K562 (cell line): ENCODE data around the gene TP53TG5. TPM values are rescaled to one million over a fixed set of nuclear protein-coding genes. Genes with fewer than 3 reads are reported as not detected.

Experiments
- ATAC-seq: fragments of 200-7000 bp; cut with Tn5 transposase; 3 replicates; pipeline ENCODE4 v1.9.1; 2020; ENCODE audit warnings: moderate library complexity
- BruUV-seq: library from RNA; stranded (reverse); fragments of 400-500 nt; replicated peaks from 2 replicates; lab custom pipeline; 2021; lab: Mats Ljungman, UMichigan
- CTCF ChIA-PET: fragments of 300-600 bp; formaldehyde crosslinking; extraction: SDS; loops from one replicate; lab custom pipeline; 2021; ENCODE audit warnings: low intra/inter-chr PET ratio; lab: Yijun Ruan, JAX
- POLR2A ChIA-PET: fragments of 300-600, 350-650 bp; sonication (Branson Sonifier 250); formaldehyde crosslinking; extraction: SDS; loops from one replicate; lab custom pipeline; 2021; ENCODE audit warnings: antibody characterized with exemption, inconsistent platforms; lab: Yijun Ruan, JAX
- DNase-seq, 4 experiments: peaks; one replicate each; pipeline versions ENCODE4 v3.0.0 to v3.0.0-alpha.2; 2011 to 2018; ENCODE audit warnings: low spot score in 3 of 4, mixed read lengths in 3 of 4; ENCODE audit errors: extremely low read depth in 1 of 4
- FAIRE-seq: peaks from 2 replicates; lab custom pipeline; 2011; peaks lifted over from hg19 to GRCh38; lab: Jason Lieb, UNC
- H2AFZ ChIP-seq: 2 replicates; pipeline ENCODE4 v1.6.0; 2011; ENCODE audit warnings: low read depth, low read length, control low read depth, inconsistent platforms
- H3K27ac ChIP-seq: fragments of 200-600 bp; 3 replicates; pipeline ENCODE4 v1.8.0; 2011; ENCODE audit warnings: low read depth, mild to moderate bottlenecking, control low read depth, inconsistent platforms, low read length, moderate library complexity, mixed read lengths; ENCODE audit errors: extremely low read depth
- H3K27me3 ChIP-seq, 2 experiments: fragments of 300-600 bp in 1 of 2; 2 replicates in 1 of 2; 3 replicates in 1 of 2; pipeline versions ENCODE4 v1.6.0 to v1.8.0; 2011; ENCODE audit warnings: inconsistent platforms in 2 of 2, low read length in 2 of 2, mild to moderate bottlenecking in 1 of 2, mixed read lengths in 1 of 2, moderate library complexity in 1 of 2; ENCODE audit not compliant: control insufficient read depth in 2 of 2, insufficient read depth in 2 of 2
- H3K36me3 ChIP-seq: fragments of 300-600 bp; 3 replicates; pipeline ENCODE4 v1.8.0; 2011; ENCODE audit warnings: mild to moderate bottlenecking, low read length, inconsistent platforms; ENCODE audit not compliant: control insufficient read depth, insufficient read depth
- H3K4me1 ChIP-seq, 2 experiments: fragments of 200-600 bp in 1 of 2; replicated peaks in 1 of 2; 2 replicates in 1 of 2; 3 replicates in 1 of 2; pipeline versions ENCODE4 v1.5.1 to v1.8.0; 2011; ENCODE audit warnings: inconsistent platforms in 2 of 2, low read length in 2 of 2, mild to moderate bottlenecking in 1 of 2, mixed read lengths in 1 of 2, moderate library complexity in 1 of 2; ENCODE audit not compliant: control insufficient read depth in 2 of 2, insufficient read depth in 2 of 2
- H3K4me2 ChIP-seq: 2 replicates; pipeline ENCODE4 v1.6.1; 2011; ENCODE audit warnings: low read length, control low read depth, inconsistent platforms, mixed read lengths; ENCODE audit not compliant: insufficient read depth
- H3K4me3 ChIP-seq: fragments of 200-600 bp; sonication (generic), shearing (Covaris generic); 2 replicates; pipeline ENCODE4 v1.5.1; 2016; ENCODE audit warnings: control low read depth, inconsistent platforms
- H3K79me2 ChIP-seq: fragments of 200-600 bp; 3 replicates; pipeline ENCODE4 v1.8.0; 2011; ENCODE audit warnings: low read length, inconsistent platforms; ENCODE audit not compliant: control insufficient read depth, insufficient read depth
- H3K9ac ChIP-seq, 2 experiments: 2 replicates each; pipeline versions ENCODE4 v1.6.0 to v1.6.1; 2011; ENCODE audit warnings: low read depth in 2 of 2, low read length in 2 of 2, control low read depth in 1 of 2, inconsistent platforms in 1 of 2, mild to moderate bottlenecking in 1 of 2, mixed read lengths in 1 of 2; ENCODE audit not compliant: insufficient read depth in 1 of 2
- H3K9me1 ChIP-seq: one replicate; pipeline ENCODE4 v1.6.0; 2011; ENCODE audit warnings: inconsistent platforms, mild to moderate bottlenecking, low read length, moderate library complexity; ENCODE audit not compliant: control insufficient read depth, insufficient read depth
- H3K9me3 ChIP-seq: replicated peaks from 2 replicates; pipeline ENCODE4 v1.5.1; 2011; ENCODE audit warnings: low read depth, low read length, inconsistent platforms; ENCODE audit not compliant: control insufficient read depth, insufficient read depth
- H4K20me1 ChIP-seq: replicated peaks from 2 replicates; pipeline ENCODE4 v1.6.1; 2011; ENCODE audit warnings: low read length, inconsistent platforms, mixed read lengths; ENCODE audit not compliant: control insufficient read depth, insufficient read depth
- BRD9 ChIP-seq: fragments of 450-650 bp; IDR thresholded peaks from 2 replicates; pipeline ENCODE4 v1.6.1; 2018; ENCODE audit warnings: low read depth; ENCODE audit not compliant: partially characterized antibody
- CBFA2T3 ChIP-seq: fragments of 450-650 bp; IDR thresholded peaks from 2 replicates; pipeline ENCODE4 v1.6.1; 2017
- CHD2 ChIP-seq: IDR thresholded peaks from 2 replicates; pipeline ENCODE4 v1.6.1; 2011; ENCODE audit warnings: low read depth, low read length
- ESRRB ChIP-seq: fragments of 250-450 bp; sonication (Bioruptor Pico); IDR thresholded peaks from 2 replicates; pipeline ENCODE4 v1.5.0; 2020; ENCODE audit warnings: mild to moderate bottlenecking, moderate library complexity, borderline replicate concordance
- ETV6 ChIP-seq, 3 experiments: fragments of 150-350 bp in 1 of 3; sonication (generic) in 1 of 3; formaldehyde crosslinking in 1 of 3; IDR thresholded peaks; 2 replicates each; pipeline versions ENCODE4 v1.6.1 to v1.8.0; 2014 to 2022; ENCODE audit warnings: borderline replicate concordance in 2 of 3, low read depth in 2 of 3, antibody characterized with exemption in 1 of 3, low read length in 1 of 3, mild to moderate bottlenecking in 1 of 3, missing genetic modification reagents in 1 of 3
- MTA3 ChIP-seq: fragments of 450-650 bp; formaldehyde crosslinking; IDR thresholded peaks from 2 replicates; pipeline ENCODE4 v1.6.1; 2017; ENCODE audit warnings: mild to moderate bottlenecking, borderline replicate concordance
- NFYB ChIP-seq: IDR thresholded peaks from 2 replicates; pipeline ENCODE4 v1.6.1; 2011; ENCODE audit warnings: mild to moderate bottlenecking, moderate library complexity; ENCODE audit not compliant: insufficient read length; ENCODE audit errors: extremely low read depth
- PHB ChIP-seq: fragments of 250-450 bp; sonication (Bioruptor Pico); IDR thresholded peaks from 2 replicates; pipeline ENCODE4 v1.5.0; 2021
- SIN3A ChIP-seq, 2 experiments: fragments of 150-350 bp in 1 of 2; IDR thresholded peaks; 2 replicates each; pipeline ENCODE4 v1.6.1; 2011 to 2016; ENCODE audit warnings: borderline replicate concordance in 2 of 2, low read depth in 2 of 2, low read length in 2 of 2, mild to moderate bottlenecking in 2 of 2, moderate library complexity in 2 of 2; ENCODE audit not compliant: control insufficient read depth in 1 of 2
- ZNF318 ChIP-seq, 2 experiments: fragments of 450-650 bp; IDR thresholded peaks; 2 replicates each; pipeline ENCODE4 v1.6.1; 2016; ENCODE audit warnings: mild to moderate bottlenecking in 2 of 2, borderline replicate concordance in 1 of 2, low read depth in 1 of 2, moderate library complexity in 1 of 2
- WGBS: fragments of 100-300 bp; shearing (Covaris generic); methylation state at CpG from one replicate; pipeline ENCODE4 v1.1.6; 2016; ENCODE audit warnings: low coverage, mixed read lengths; ENCODE audit not compliant: insufficient coverage; ENCODE audit errors: missing lambda C conversion rate; 5-methylcytosine and 5-hydroxymethylcytosine counted together
- in situ Hi-C: fragments of 300-500 bp; cut with MboI; formaldehyde crosslinking; loops from 4 replicates; pipeline ENCODE4 v1.15.0; 2018; ENCODE audit warnings: inconsistent platforms, mixed read lengths
- intact Hi-C: fragments of 100-400 bp; cut with micrococcal nuclease; formaldehyde crosslinking; loops from 2 replicates; pipeline ENCODE4 v1.14.2; 2022
- polyA plus RNA-seq, 8 experiments: library from polyadenylated mRNA; depleted of rRNA in 4 of 8; stranded (reverse) in 5 of 8; unstranded in 3 of 8; fragments of >200 nt; fragmentation: Nextera tagmentation in 2 of 8; fragmentation: Illumina TruSeq in 1 of 8; extraction: Ambion mirVana in 2 of 8; extraction: Trizol in 1 of 8; gene quantifications; 2 replicates each; pipeline versions ENCODE4 v1.2.1 to v1.2.3, GENCODE V29; 2011 to 2014; ENCODE audit warnings: inconsistent platforms in 1 of 8, missing spikeins in 1 of 8
- total RNA-seq, 7 experiments: library from RNA; depleted of rRNA in 6 of 7; stranded (reverse); fragments of >200 nt in 6 of 7; fragmentation: Illumina TruSeq in 2 of 7; extraction: Trizol in 2 of 7; gene quantifications; 2 replicates each; pipeline versions ENCODE4 v1.2.1 to v1.2.3, GENCODE V29; 2011 to 2021; ENCODE audit warnings: low replicate concordance in 1 of 7
- TF ChIP-seq, protein P1 (sequence below): sonication (generic); formaldehyde crosslinking; IDR thresholded peaks from 2 replicates; pipeline ENCODE4 v1.9.0; 2022; ENCODE audit warnings: mild to moderate bottlenecking, missing genetic modification reagents

The TP53TG5 gene
- total and polyA plus RNA-seq, 9 of the 15 experiments (the other 6 are each of a cell fraction or from before 2014, with no cell fraction given), result 0.04 to 0.05 (median 0.04) TPM; not detected in 6

- BruUV-seq, result no TSS peak
- H3K79me2 ChIP-seq, result peaks cover 26% of the 10 kb centered on the region
- H3K9me1 ChIP-seq, result no peaks in the 10 kb centered on the region
- WGBS, result 1% methylated on average over 52 of the region's 52 CpGs
- ChIA-PET POLR2A (interaction anchor here (0.9 to 1.4 kb wide), 4 partner anchors 9 to 39 kb away, joined by 4 to 9 read pairs (median 6); no protein-coding TSS in a partner anchor), CTCF (no interaction called here)
- intact Hi-C loops (no loop called here), in situ Hi-C loops (loop anchor here (5.0 kb wide), 1 partner anchor 39 kb away; the partner anchor contains the start of gene TP53TG5)
- peak within 1 kb of the TSS; percentile 93 for H3K4me2 ChIP-seq
- H3K36me3 ChIP-seq, result peaks cover 35% of the 10 kb centered on the region; the same call in 2 of the 3 replicates
- H3K9ac ChIP-seq, result peak within 1 kb of the TSS; percentile 84 to 98
- H3K4me3 ChIP-seq, result peak within 1 kb of the TSS; percentile 85
- peak within 1 kb of the TSS; percentile 72 for H3K27ac ChIP-seq
- FAIRE-seq (peak; percentile 89), DNase-seq (peak; percentile 76 to 93 (median 83)), ATAC-seq (peak; percentile 99)
- H4K20me1 ChIP-seq, result no peaks in the 10 kb centered on the region
- no peaks in the 10 kb centered on the region for H3K27me3 ChIP-seq
- peak within 1 kb of the TSS; percentile 91 for H2AFZ ChIP-seq
- H3K4me1 ChIP-seq, result peaks cover 4 to 10% of the 10 kb centered on the region in 2 experiments; a peak in 2 of 5 replicates
- H3K9me3 ChIP-seq, result no peaks in the 10 kb centered on the region
- TF ChIP-seq, protein P1, sequence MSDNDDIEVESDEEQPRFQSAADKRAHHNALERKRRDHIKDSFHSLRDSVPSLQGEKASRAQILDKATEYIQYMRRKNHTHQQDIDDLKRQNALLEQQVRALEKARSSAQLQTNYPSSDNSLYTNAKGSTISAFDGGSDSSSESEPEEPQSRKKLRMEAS, result peak; percentile 86
- TF ChIP-seq NFYB, result peak; percentile 72
- no peak for TF ChIP-seq BRD9
- TF ChIP-seq ZNF318 (IDR thresholded peaks at IDR 0.05; ENCODE audit: borderline replicate concordance in 1 of 2, low read depth in 1 of 2), result no peak
- TF ChIP-seq MTA3, result peak; percentile 50; the same call in 1 of the 2 replicates
- no peak for TF ChIP-seq CBFA2T3
- peak; percentile 57; the same call in 1 of the 2 replicates for TF ChIP-seq PHB (CRISPR knock-in tag)
- no peak for TF ChIP-seq CHD2
- TF ChIP-seq ESRRB, result no peak
- peak in 1 of 2 experiments; percentile 23; a peak in 1 of 4 replicates for TF ChIP-seq ETV6 (IDR thresholded peaks at IDR 0.05; ENCODE audit: borderline replicate concordance in 1 of 2, low read depth in 2 of 2, low read length in 1 of 2)
- no peak for TF ChIP-seq ETV6 (CRISPR knock-in tag; IDR thresholded peaks at IDR 0.05; ENCODE audit: borderline replicate concordance)
- peak in 1 of 2 experiments; percentile 89; a peak in 2 of 4 replicates for TF ChIP-seq SIN3A (IDR thresholded peaks at IDR 0.05; ENCODE audit: borderline replicate concordance in 2 of 2, control insufficient read depth in 1 of 2, low read depth in 2 of 2, low read length in 2 of 2)
Observed at GRCh38 chr20:45415822-45416637, 37.9 kb upstream of the TP53TG5 start, which contains the start of gene PIGT. PIGT (plus strand) TSS chr20:45416141; CDS start chr20:45416157, 16 bp downstream.
